IMR-90 (cell line): ENCODE data around the gene ZFP36L1. TPM values are rescaled to one million over a fixed set of nuclear protein-coding genes. Genes with fewer than 3 reads are reported as not detected.

Experiments
- ATAC-seq: fragments of 200-7000 bp; cut with Tn5 transposase; 2 replicates; pipeline ENCODE4 v1.9.1; 2020; ENCODE audit warnings: low read depth, mild to moderate bottlenecking, moderate library complexity
- BruUV-seq: library from RNA; stranded (reverse); fragments of 400-500 nt; replicated peaks from 2 replicates; lab custom pipeline; 2021; lab: Mats Ljungman, UMichigan
- CTCF ChIA-PET: fragments of 300-600 bp; formaldehyde crosslinking; extraction: SDS; loops from one replicate; lab custom pipeline; 2021; ENCODE audit warnings: antibody characterized with exemption; lab: Yijun Ruan, JAX
- POLR2A ChIA-PET: fragments of 300-600 bp; sonication (Branson Sonifier 250); formaldehyde crosslinking; loops from one replicate; lab custom pipeline; 2022; ENCODE audit warnings: antibody characterized with exemption; ENCODE audit not compliant: unreplicated experiment; lab: Charles Lee
- DNase-seq: peaks from one replicate; pipeline ENCODE4 v3.0.0; 2013
- H2AFZ ChIP-seq: replicated peaks from 2 replicates; pipeline ENCODE3; 2013; ENCODE audit warnings: low read length, mild to moderate bottlenecking; ENCODE audit not compliant: poor library complexity
- H2AK5ac ChIP-seq: 2 replicates; pipeline ENCODE4 v1.6.1; 2013; ENCODE audit warnings: low read depth, low read length, inconsistent platforms
- H2AK9ac ChIP-seq: replicated peaks from 2 replicates; pipeline ENCODE3; 2013; ENCODE audit warnings: mild to moderate bottlenecking, low read depth, low read length, moderate library complexity; ENCODE audit not compliant: poor library complexity
- H2BK120ac ChIP-seq: 2 replicates; pipeline ENCODE4 v1.6.1; 2013; ENCODE audit warnings: low read depth, low read length, inconsistent platforms
- H2BK15ac ChIP-seq: 3 replicates; pipeline ENCODE4 v1.6.1; 2013; ENCODE audit warnings: low read depth, low read length, inconsistent platforms
- H2BK20ac ChIP-seq: 2 replicates; pipeline ENCODE4 v1.6.1; 2013; ENCODE audit warnings: low read depth, mild to moderate bottlenecking, inconsistent platforms, low read length, moderate library complexity
- H2BK5ac ChIP-seq: 2 replicates; pipeline ENCODE4 v1.6.1; 2013; ENCODE audit warnings: mild to moderate bottlenecking, low read depth, low read length, inconsistent platforms; ENCODE audit not compliant: poor library complexity, severe bottlenecking
- H3K14ac ChIP-seq: replicated peaks from 2 replicates; pipeline ENCODE4 v1.6.1; 2013; ENCODE audit warnings: low read depth, low read length, inconsistent platforms
- H3K18ac ChIP-seq: 2 replicates; pipeline ENCODE4 v1.6.1; 2013; ENCODE audit warnings: low read depth, low read length, control low read depth
- H3K23ac ChIP-seq: 2 replicates; pipeline ENCODE4 v1.6.1; 2013; ENCODE audit warnings: low read depth, low read length, inconsistent platforms
- H3K27ac ChIP-seq: 2 replicates; pipeline ENCODE4 v1.5.1; 2013; ENCODE audit warnings: mild to moderate bottlenecking, control low read depth, low read length; ENCODE audit not compliant: insufficient read depth
- H3K27me3 ChIP-seq: 2 replicates; pipeline ENCODE4 v1.6.1; 2013; ENCODE audit warnings: low read length; ENCODE audit not compliant: control insufficient read depth, insufficient read depth
- H3K36me3 ChIP-seq: 2 replicates; pipeline ENCODE4 v1.6.1; 2013; ENCODE audit warnings: low read length, mixed read lengths; ENCODE audit not compliant: control insufficient read depth, insufficient read depth
- H3K4ac ChIP-seq: 2 replicates; pipeline ENCODE4 v1.6.1; 2013; ENCODE audit warnings: low read depth, low read length, inconsistent platforms
- H3K4me1 ChIP-seq: 2 replicates; pipeline ENCODE4 v1.6.1; 2013; ENCODE audit warnings: low read length, mixed read lengths; ENCODE audit not compliant: control insufficient read depth, insufficient read depth
- H3K4me2 ChIP-seq: 2 replicates; pipeline ENCODE4 v1.6.1; 2013; ENCODE audit warnings: low read depth, mild to moderate bottlenecking, control low read depth, low read length, moderate library complexity
- H3K4me3 ChIP-seq: 2 replicates; pipeline ENCODE4 v1.5.1; 2013; ENCODE audit warnings: low read depth, mild to moderate bottlenecking, control low read depth, low read length, moderate library complexity; ENCODE audit not compliant: insufficient read depth
- H3K56ac ChIP-seq: 2 replicates; pipeline ENCODE4 v1.6.1; 2013; ENCODE audit warnings: low read length, inconsistent platforms; ENCODE audit not compliant: insufficient read depth; ENCODE audit errors: extremely low read depth
- H3K79me1 ChIP-seq, 2 experiments: 2 replicates each; pipeline ENCODE4 v1.6.1; 2013; ENCODE audit warnings: low read length in 2 of 2, inconsistent platforms in 1 of 2, low read depth in 1 of 2
- H3K9ac ChIP-seq: 2 replicates; pipeline ENCODE4 v1.6.1; 2013; ENCODE audit warnings: low read depth, low read length, control low read depth
- H3K9me1 ChIP-seq: 2 replicates; pipeline ENCODE4 v1.6.1; 2013; ENCODE audit warnings: low read length, inconsistent platforms; ENCODE audit not compliant: insufficient read depth
- H3K9me3 ChIP-seq: 2 replicates; pipeline ENCODE4 v1.6.1; 2013; ENCODE audit warnings: low read length; ENCODE audit not compliant: control insufficient read depth, insufficient read depth
- H4K20me1 ChIP-seq: 2 replicates; pipeline ENCODE4 v1.6.1; 2013; ENCODE audit warnings: low read length, inconsistent platforms; ENCODE audit not compliant: insufficient read depth
- H4K5ac ChIP-seq: 2 replicates; pipeline ENCODE4 v1.6.1; 2013; ENCODE audit warnings: mild to moderate bottlenecking, low read depth, low read length, control low read depth
- H4K8ac ChIP-seq, 2 experiments: 2 replicates each; pipeline ENCODE4 v1.6.1; 2013; ENCODE audit warnings: low read depth in 2 of 2, low read length in 2 of 2, control low read depth in 1 of 2, inconsistent platforms in 1 of 2
- H4K91ac ChIP-seq: 2 replicates; pipeline ENCODE4 v1.6.1; 2013; ENCODE audit warnings: low read depth, low read length, inconsistent platforms; ENCODE audit not compliant: insufficient read depth
- BHLHE40 ChIP-seq: fragments of 150-350 bp; IDR thresholded peaks from 2 replicates; pipeline ENCODE4 v1.6.1; 2016; ENCODE audit warnings: mild to moderate bottlenecking, low read depth, low read length
- CEBPB ChIP-seq: IDR thresholded peaks from 2 replicates; pipeline ENCODE4 v1.6.1; 2012; ENCODE audit warnings: low read depth, low read length, improper control_type of control experiment
- CHD1 ChIP-seq: IDR thresholded peaks from 2 replicates; pipeline ENCODE4 v1.6.1; 2012; ENCODE audit warnings: low read depth, low read length, improper control_type of control experiment
- FOS ChIP-seq: fragments of 150-350 bp; IDR thresholded peaks from 2 replicates; pipeline ENCODE4 v1.6.1; 2016; ENCODE audit warnings: low read depth, low read length
- MAFK ChIP-seq: IDR thresholded peaks from 2 replicates; pipeline ENCODE4 v1.6.1; 2012; ENCODE audit warnings: low read depth, low read length, improper control_type of control experiment
- MAZ ChIP-seq: IDR thresholded peaks from 2 replicates; pipeline ENCODE4 v1.6.1; 2012; ENCODE audit warnings: low read depth, mild to moderate bottlenecking, low read length, improper control_type of control experiment, moderate library complexity, borderline replicate concordance
- MXI1 ChIP-seq: IDR thresholded peaks from 2 replicates; pipeline ENCODE4 v1.6.1; 2012; ENCODE audit warnings: low read depth, mild to moderate bottlenecking, low read length, moderate library complexity, borderline replicate concordance
- NFE2L2 ChIP-seq: fragments of 150-350 bp; IDR thresholded peaks from 2 replicates; pipeline ENCODE4 v1.6.1; 2016; ENCODE audit warnings: low read depth, mild to moderate bottlenecking, low read length
- POLR2A ChIP-seq: IDR thresholded peaks from 2 replicates; pipeline ENCODE4 v1.6.1; 2012; ENCODE audit warnings: mild to moderate bottlenecking, low read depth, low read length
- RAD21 ChIP-seq: IDR thresholded peaks from 2 replicates; pipeline ENCODE4 v1.6.1; 2012; ENCODE audit warnings: low read length, improper control_type of control experiment
- RCOR1 ChIP-seq: IDR thresholded peaks from 2 replicates; pipeline ENCODE4 v1.6.1; 2012; ENCODE audit warnings: mild to moderate bottlenecking, low read length, improper control_type of control experiment; ENCODE audit not compliant: insufficient replicate concordance
- RFX5 ChIP-seq: IDR thresholded peaks from 2 replicates; pipeline ENCODE4 v1.8.0; 2012; ENCODE audit warnings: low read depth, mild to moderate bottlenecking, low read length, moderate library complexity
- SMC3 ChIP-seq: fragments of 150-350 bp; IDR thresholded peaks from 2 replicates; pipeline ENCODE4 v1.6.1; 2016; ENCODE audit warnings: low read depth, mild to moderate bottlenecking, antibody characterized with exemption, low read length, moderate library complexity
- dilution Hi-C: fragments of 300-500 bp; cut with HindIII; formaldehyde crosslinking; loops from one replicate; pipeline ENCODE4 v1.14.3; 2018; ENCODE audit warnings: low sequenced_read_pairs; ENCODE audit not compliant: unreplicated experiment
- in situ Hi-C: fragments of 300-500 bp; cut with MboI; formaldehyde crosslinking; loops from 3 replicates; pipeline ENCODE4 v1.14.3; 2019; ENCODE audit warnings: low sequenced_read_pairs, inconsistent platforms, mixed read lengths
- intact Hi-C: fragments of 100-400 bp; cut with micrococcal nuclease; formaldehyde crosslinking; loops from 2 replicates; pipeline ENCODE4 v1.10.0; 2022
- polyA plus RNA-seq, 3 experiments: library from polyadenylated mRNA; depleted of rRNA; stranded (reverse); fragments of >200 nt; gene quantifications; 2 replicates each; pipeline ENCODE4 v1.2.3, GENCODE V29; 2012; ENCODE audit warnings: low replicate concordance in 1 of 3
- total RNA-seq: library from RNA; depleted of rRNA; stranded (reverse); fragments of >200 nt; gene quantifications from 2 replicates; pipeline ENCODE4 v1.2.3, GENCODE V29; 2012
- TF ChIP-seq, protein P1 (sequence below): fragments of 150-350 bp; IDR thresholded peaks from 2 replicates; pipeline ENCODE4 v1.6.1; 2017; ENCODE audit warnings: mild to moderate bottlenecking, antibody characterized with exemption, low read length, low read depth
- TF ChIP-seq, protein P2 (sequence below): fragments of 150-350 bp; IDR thresholded peaks from 2 replicates; pipeline ENCODE4 v1.6.1; 2016; ENCODE audit warnings: low read depth, mild to moderate bottlenecking, low read length, moderate library complexity, borderline replicate concordance
- TF ChIP-seq, protein P3 (sequence below): conservative IDR thresholded peaks from 2 replicates; pipeline ENCODE4 v1.5.1; 2012; ENCODE audit warnings: mild to moderate bottlenecking, low read depth, low read length, improper control_type of control experiment

The ZFP36L1 gene
- total and polyA plus RNA-seq, 2 of the 4 experiments (the other 2 are of a cell fraction), result 6.5 to 140 TPM

DNA sequence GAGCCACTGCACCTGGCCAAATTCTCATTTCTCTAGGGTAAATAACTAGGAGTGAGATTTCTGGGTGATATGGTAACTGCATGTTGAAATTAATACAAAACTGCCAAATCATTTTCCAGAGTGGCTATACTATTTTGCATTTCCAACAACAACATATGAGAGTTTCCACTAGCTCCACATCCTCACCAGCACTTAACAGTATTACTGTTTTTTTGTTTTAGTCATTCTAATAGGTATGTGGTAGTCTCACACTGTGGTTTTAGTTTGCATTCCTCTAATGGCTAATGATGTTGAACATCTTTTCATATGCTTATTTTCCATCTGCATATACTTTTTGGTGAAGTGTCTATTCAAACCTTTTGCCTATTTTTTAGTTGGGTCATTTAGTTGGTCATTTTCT, 5.8 kb upstream of the ZFP36L1 start:
- H2AK5ac ChIP-seq, result no peak overlapping the region
- no peak overlapping the region for H3K27ac ChIP-seq
- no TSS peak for BruUV-seq
- DNase-seq, result no peak
- ATAC-seq, result no peak
- no peaks in the 10 kb centered on the region for H3K27me3 ChIP-seq
- no peak overlapping the region for H3K14ac ChIP-seq
- H4K5ac ChIP-seq, result no peak overlapping the region
- no peak overlapping the region for H4K8ac ChIP-seq
- ChIA-PET CTCF (interaction anchor here (0.6 kb wide), 1 partner anchor 139 kb away, joined by 3 read pairs; no protein-coding TSS in a partner anchor), POLR2A (interaction anchor here (0.7 kb wide), 1 partner anchor 438 kb away, joined by 6 read pairs; no protein-coding TSS in a partner anchor)
- no peak overlapping the region for H2BK15ac ChIP-seq
- H3K56ac ChIP-seq, result no peak overlapping the region
- TF ChIP-seq FOS, result no peak
- TF ChIP-seq RAD21, result no peak
- no peak for TF ChIP-seq NFE2L2
- no peak for TF ChIP-seq POLR2A
- TF ChIP-seq, protein P1, sequence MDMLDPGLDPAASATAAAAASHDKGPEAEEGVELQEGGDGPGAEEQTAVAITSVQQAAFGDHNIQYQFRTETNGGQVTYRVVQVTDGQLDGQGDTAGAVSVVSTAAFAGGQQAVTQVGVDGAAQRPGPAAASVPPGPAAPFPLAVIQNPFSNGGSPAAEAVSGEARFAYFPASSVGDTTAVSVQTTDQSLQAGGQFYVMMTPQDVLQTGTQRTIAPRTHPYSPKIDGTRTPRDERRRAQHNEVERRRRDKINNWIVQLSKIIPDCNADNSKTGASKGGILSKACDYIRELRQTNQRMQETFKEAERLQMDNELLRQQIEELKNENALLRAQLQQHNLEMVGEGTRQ, result no peak
- TF ChIP-seq CEBPB, result no peak
- TF ChIP-seq, protein P2, sequence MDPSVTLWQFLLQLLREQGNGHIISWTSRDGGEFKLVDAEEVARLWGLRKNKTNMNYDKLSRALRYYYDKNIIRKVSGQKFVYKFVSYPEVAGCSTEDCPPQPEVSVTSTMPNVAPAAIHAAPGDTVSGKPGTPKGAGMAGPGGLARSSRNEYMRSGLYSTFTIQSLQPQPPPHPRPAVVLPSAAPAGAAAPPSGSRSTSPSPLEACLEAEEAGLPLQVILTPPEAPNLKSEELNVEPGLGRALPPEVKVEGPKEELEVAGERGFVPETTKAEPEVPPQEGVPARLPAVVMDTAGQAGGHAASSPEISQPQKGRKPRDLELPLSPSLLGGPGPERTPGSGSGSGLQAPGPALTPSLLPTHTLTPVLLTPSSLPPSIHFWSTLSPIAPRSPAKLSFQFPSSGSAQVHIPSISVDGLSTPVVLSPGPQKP, result no peak
- no peak for TF ChIP-seq SMC3
- TF ChIP-seq RFX5, result no peak
- TF ChIP-seq MAZ, result no peak
- TF ChIP-seq MAFK, result no peak
- no peak for TF ChIP-seq RCOR1
- no peak for TF ChIP-seq CHD1
- no peak for TF ChIP-seq MXI1
- no peak for TF ChIP-seq BHLHE40
- TF ChIP-seq, protein P3, sequence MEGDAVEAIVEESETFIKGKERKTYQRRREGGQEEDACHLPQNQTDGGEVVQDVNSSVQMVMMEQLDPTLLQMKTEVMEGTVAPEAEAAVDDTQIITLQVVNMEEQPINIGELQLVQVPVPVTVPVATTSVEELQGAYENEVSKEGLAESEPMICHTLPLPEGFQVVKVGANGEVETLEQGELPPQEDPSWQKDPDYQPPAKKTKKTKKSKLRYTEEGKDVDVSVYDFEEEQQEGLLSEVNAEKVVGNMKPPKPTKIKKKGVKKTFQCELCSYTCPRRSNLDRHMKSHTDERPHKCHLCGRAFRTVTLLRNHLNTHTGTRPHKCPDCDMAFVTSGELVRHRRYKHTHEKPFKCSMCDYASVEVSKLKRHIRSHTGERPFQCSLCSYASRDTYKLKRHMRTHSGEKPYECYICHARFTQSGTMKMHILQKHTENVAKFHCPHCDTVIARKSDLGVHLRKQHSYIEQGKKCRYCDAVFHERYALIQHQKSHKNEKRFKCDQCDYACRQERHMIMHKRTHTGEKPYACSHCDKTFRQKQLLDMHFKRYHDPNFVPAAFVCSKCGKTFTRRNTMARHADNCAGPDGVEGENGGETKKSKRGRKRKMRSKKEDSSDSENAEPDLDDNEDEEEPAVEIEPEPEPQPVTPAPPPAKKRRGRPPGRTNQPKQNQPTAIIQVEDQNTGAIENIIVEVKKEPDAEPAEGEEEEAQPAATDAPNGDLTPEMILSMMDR, result no peak
- peaks cover 16% of the 10 kb centered on the region for H3K4me1 ChIP-seq
- H2BK5ac ChIP-seq, result no peak overlapping the region
- dilution Hi-C loops (no loop called here), intact Hi-C loops (loop anchor here (10.0 kb wide), 2 partner anchors 334 to 654 kb away; no protein-coding TSS in a partner anchor), in situ Hi-C loops (no loop called here)
- H3K4me3 ChIP-seq, result no peak overlapping the region
- peaks cover 2% of the 10 kb centered on the region; the same call in 1 of the 2 replicates for H3K9me3 ChIP-seq
- H3K23ac ChIP-seq, result no peak overlapping the region
- peaks cover 7% of the 10 kb centered on the region; the same call in 1 of the 2 replicates for H3K9me1 ChIP-seq
- H3K18ac ChIP-seq, result no peak overlapping the region
- no peaks in the 10 kb centered on the region for H4K20me1 ChIP-seq
- no peak overlapping the region for H2AFZ ChIP-seq
- H3K9ac ChIP-seq, result no peak overlapping the region
- H2AK9ac ChIP-seq, result no peak overlapping the region
- H2BK20ac ChIP-seq, result no peak overlapping the region
- no peak overlapping the region for H3K4me2 ChIP-seq
- H3K36me3 ChIP-seq, result no peaks in the 10 kb centered on the region
- H3K4ac ChIP-seq, result no peak overlapping the region
- H2BK120ac ChIP-seq, result no peak overlapping the region
- no peak overlapping the region for H4K91ac ChIP-seq
- peaks cover 4 to 17% of the 10 kb centered on the region in 2 experiments; a peak in 1 of 4 replicates for H3K79me1 ChIP-seq
